Measurements from ENCODE around the gene RBBP7.

Gene RBBP7

GRCh38 chrX:16838202-16839066, 31.7 kb downstream of the RBBP7 start:
- H3K4me2 ChIP-seq (ENCODE audit: low read depth, low read length, poor library complexity, severe bottlenecking), result no peak overlapping the region
- no peak overlapping the region for H3K27ac ChIP-seq (ENCODE audit: low read depth, low read length)
- no peaks in the 10 kb centered on the region for H3K9me3 ChIP-seq (ENCODE audit: insufficient read depth, low read length)
- no peaks in the 10 kb centered on the region for H4K20me1 ChIP-seq (ENCODE audit: low read depth, low read length)
- peaks cover 11% of the 10 kb centered on the region; the same call in 1 of the 2 replicates for H3F3A ChIP-seq (ENCODE audit: insufficient read depth)
- H3K4me3 ChIP-seq (ENCODE audit: insufficient read depth, low read length, poor library complexity, severe bottlenecking), result no peak overlapping the region
- H3K9me2 ChIP-seq (replicated peaks; ENCODE audit: insufficient read depth, low read length), result no peaks in the 10 kb centered on the region
- no peak overlapping the region for H2AFZ ChIP-seq (ENCODE audit: low read depth, low read length, severe bottlenecking)
- TF ChIP-seq EZH2phosphoT487 (conservative IDR thresholded peaks at IDR 0.05; ENCODE audit: low read length), result no peak
- TF ChIP-seq, protein P1, sequence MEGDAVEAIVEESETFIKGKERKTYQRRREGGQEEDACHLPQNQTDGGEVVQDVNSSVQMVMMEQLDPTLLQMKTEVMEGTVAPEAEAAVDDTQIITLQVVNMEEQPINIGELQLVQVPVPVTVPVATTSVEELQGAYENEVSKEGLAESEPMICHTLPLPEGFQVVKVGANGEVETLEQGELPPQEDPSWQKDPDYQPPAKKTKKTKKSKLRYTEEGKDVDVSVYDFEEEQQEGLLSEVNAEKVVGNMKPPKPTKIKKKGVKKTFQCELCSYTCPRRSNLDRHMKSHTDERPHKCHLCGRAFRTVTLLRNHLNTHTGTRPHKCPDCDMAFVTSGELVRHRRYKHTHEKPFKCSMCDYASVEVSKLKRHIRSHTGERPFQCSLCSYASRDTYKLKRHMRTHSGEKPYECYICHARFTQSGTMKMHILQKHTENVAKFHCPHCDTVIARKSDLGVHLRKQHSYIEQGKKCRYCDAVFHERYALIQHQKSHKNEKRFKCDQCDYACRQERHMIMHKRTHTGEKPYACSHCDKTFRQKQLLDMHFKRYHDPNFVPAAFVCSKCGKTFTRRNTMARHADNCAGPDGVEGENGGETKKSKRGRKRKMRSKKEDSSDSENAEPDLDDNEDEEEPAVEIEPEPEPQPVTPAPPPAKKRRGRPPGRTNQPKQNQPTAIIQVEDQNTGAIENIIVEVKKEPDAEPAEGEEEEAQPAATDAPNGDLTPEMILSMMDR (IDR thresholded peaks at IDR 0.05; ENCODE audit: insufficient read depth, low read length, poor library complexity, severe bottlenecking), result no peak
- no peaks in the 10 kb centered on the region; the same call in 1 of the 2 replicates for H3K36me3 ChIP-seq (ENCODE audit: low read length)
- no peaks in the 10 kb centered on the region for H3K27me3 ChIP-seq (ENCODE audit: low read length)
- H3K9ac ChIP-seq (ENCODE audit: low read length), result no peak overlapping the region
- H3K79me2 ChIP-seq (ENCODE audit: insufficient read depth, low read length), result no peaks in the 10 kb centered on the region

DNA sequence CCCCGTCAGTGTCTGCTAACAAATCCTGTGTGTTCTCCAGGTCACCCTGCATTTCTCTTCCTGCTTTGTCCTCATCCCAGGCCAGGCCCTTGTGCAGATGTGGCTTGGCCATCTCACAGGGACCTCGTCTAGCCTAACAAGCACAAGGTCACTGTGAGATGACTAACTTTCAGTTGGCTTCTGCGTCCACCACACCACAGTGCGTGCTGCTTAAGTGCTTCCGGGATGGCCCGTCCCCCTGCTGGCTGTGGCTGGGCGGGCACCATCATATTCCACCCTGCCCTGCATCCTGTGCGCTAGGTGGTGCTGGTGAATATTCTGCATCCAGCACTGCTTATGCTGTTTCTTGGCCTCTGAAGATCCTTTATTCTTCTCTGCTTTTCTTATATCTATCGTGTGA, 33.8 kb downstream of the RBBP7 start:
- Histone ChIP-seq H3K27ac (ENCODE audit: low read depth, low read length) (no peak overlapping the region), H3K9ac (ENCODE audit: low read length) (no peak overlapping the region), H3K36me3 (ENCODE audit: low read length) (peaks cover 5% of the 10 kb centered on the region; the same call in 1 of the 2 replicates), H3K9me3 (ENCODE audit: insufficient read depth, low read length) (no peaks in the 10 kb centered on the region), H3K27me3 (ENCODE audit: low read length) (no peaks in the 10 kb centered on the region), H4K20me1 (ENCODE audit: low read depth, low read length) (no peaks in the 10 kb centered on the region), H3K79me2 (ENCODE audit: insufficient read depth, low read length) (no peaks in the 10 kb centered on the region), H3K4me2 (ENCODE audit: low read depth, low read length, poor library complexity, severe bottlenecking) (no peak overlapping the region), H3K4me3 (ENCODE audit: insufficient read depth, low read length, poor library complexity, severe bottlenecking) (no peak overlapping the region), H3F3A (ENCODE audit: insufficient read depth) (no peaks in the 10 kb centered on the region; the same call in 1 of the 2 replicates), H2AFZ (ENCODE audit: low read depth, low read length, severe bottlenecking) (no peak overlapping the region), H3K9me2 (replicated peaks; ENCODE audit: insufficient read depth, low read length) (no peaks in the 10 kb centered on the region)
- no peak for TF ChIP-seq EZH2phosphoT487 (conservative IDR thresholded peaks at IDR 0.05; ENCODE audit: low read length)
- TF ChIP-seq, protein P1 (IDR thresholded peaks at IDR 0.05; ENCODE audit: insufficient read depth, low read length, poor library complexity, severe bottlenecking), result no peak

DNA sequence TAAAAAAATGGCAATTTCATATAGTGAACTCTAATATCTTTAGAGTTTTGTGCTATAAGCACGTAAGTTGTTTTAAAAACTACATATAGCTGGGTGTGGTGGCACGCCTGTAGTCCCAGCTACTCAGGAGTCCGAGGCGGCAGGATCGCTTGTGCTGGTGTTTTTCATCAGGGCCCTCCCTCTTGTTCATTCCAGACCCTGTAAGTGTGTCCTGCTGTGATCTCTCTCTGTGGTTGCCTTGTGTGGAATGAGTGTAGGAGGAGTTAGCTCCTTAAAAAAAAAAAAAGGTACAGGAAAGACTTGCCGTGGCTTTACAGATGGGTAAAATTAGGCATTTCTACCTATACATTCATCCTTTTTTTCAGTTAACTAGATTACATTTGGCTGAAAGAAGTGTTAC, 35.4 kb downstream of the RBBP7 start:
- H3K9ac ChIP-seq (ENCODE audit: low read length), result no peak overlapping the region
- H3K9me2 ChIP-seq (replicated peaks; ENCODE audit: insufficient read depth, low read length), result no peaks in the 10 kb centered on the region
- no peak overlapping the region for H3K4me3 ChIP-seq (ENCODE audit: insufficient read depth, low read length, poor library complexity, severe bottlenecking)
- no peaks in the 10 kb centered on the region for H3K79me2 ChIP-seq (ENCODE audit: insufficient read depth, low read length)
- no peak overlapping the region for H2AFZ ChIP-seq (ENCODE audit: low read depth, low read length, severe bottlenecking)
- H3K9me3 ChIP-seq (ENCODE audit: insufficient read depth, low read length), result no peaks in the 10 kb centered on the region
- H3K4me2 ChIP-seq (ENCODE audit: low read depth, low read length, poor library complexity, severe bottlenecking), result no peak overlapping the region
- no peak for TF ChIP-seq EZH2phosphoT487 (conservative IDR thresholded peaks at IDR 0.05; ENCODE audit: low read length)
- TF ChIP-seq, protein P1 (IDR thresholded peaks at IDR 0.05; ENCODE audit: insufficient read depth, low read length, poor library complexity, severe bottlenecking), result no peak
- H3K36me3 ChIP-seq (ENCODE audit: low read length), result peaks cover 5% of the 10 kb centered on the region; the same call in 1 of the 2 replicates
- no peaks in the 10 kb centered on the region for H3F3A ChIP-seq (ENCODE audit: insufficient read depth)
- H3K27me3 ChIP-seq (ENCODE audit: low read length), result no peaks in the 10 kb centered on the region
- no peaks in the 10 kb centered on the region for H4K20me1 ChIP-seq (ENCODE audit: low read depth, low read length)
- no peak overlapping the region for H3K27ac ChIP-seq (ENCODE audit: low read depth, low read length)

All from SU-DHL-6 (cell line).